HEK293 (cell line): ENCODE data around the gene SYNPR.

Experiments used
- CTCF ChIA-PET: fragments of 350-600 bp; formaldehyde crosslinking; extraction: SDS; loops from one replicate; lab custom pipeline; 2021; ENCODE audit warnings: antibody characterized with exemption; lab: Yijun Ruan, JAX
- POLR2A ChIA-PET: fragments of 300-600 bp; formaldehyde crosslinking; extraction: SDS; loops from one replicate; lab custom pipeline; 2020; ENCODE audit warnings: antibody characterized with exemption, inconsistent platforms; lab: Yijun Ruan, JAX
- H3K27ac ChIP-seq: fragments of 200-500 bp; sonication (Bioruptor generic); 2 replicates; pipeline ENCODE4 v1.5.1; 2014; ENCODE audit warnings: low read depth, low read length, control low read depth, inconsistent platforms; ENCODE audit errors: extremely low read depth
- H3K36me3 ChIP-seq, 2 experiments: fragments of 200-500 bp in 1 of 2; sonication (Bioruptor generic) in 1 of 2; 1 replicate in 1 of 2; 2 replicates in 1 of 2; pipeline ENCODE4 v1.5.1; 2014 to 2017; ENCODE audit warnings: inconsistent platforms in 2 of 2, low read length in 2 of 2; ENCODE audit not compliant: control insufficient read depth in 2 of 2, insufficient read depth in 1 of 2
- H3K4me1 ChIP-seq: fragments of 200-500 bp; sonication (Bioruptor generic); 2 replicates; pipeline ENCODE4 v1.5.1; 2014; ENCODE audit warnings: mild to moderate bottlenecking, low read length, inconsistent platforms; ENCODE audit not compliant: control insufficient read depth, insufficient read depth
- H3K4me3 ChIP-seq: 2 replicates; pipeline ENCODE4 v1.5.1; 2011; ENCODE audit warnings: low read depth, mild to moderate bottlenecking, control low read depth, low read length, moderate library complexity
- H3K9me3 ChIP-seq: fragments of 200-500 bp; sonication (Bioruptor generic); 2 replicates; pipeline ENCODE4 v1.5.1; 2014; ENCODE audit warnings: low read depth, low read length, inconsistent platforms; ENCODE audit not compliant: control insufficient read depth, insufficient read depth
- IKZF3 ChIP-seq: fragments of 450-650 bp; IDR thresholded peaks from 2 replicates; pipeline ENCODE4 v1.5.0; 2018; ENCODE audit warnings: missing biosample characterization, mild to moderate bottlenecking, missing genetic modification characterization, moderate library complexity
- KLF10 ChIP-seq: fragments of 450-650 bp; IDR thresholded peaks from 2 replicates; pipeline ENCODE4 v1.5.1; 2018; ENCODE audit warnings: missing biosample characterization, mild to moderate bottlenecking, missing genetic modification characterization
- KLF8 ChIP-seq: fragments of 450-650 bp; formaldehyde crosslinking; IDR thresholded peaks from 2 replicates; pipeline ENCODE4 v1.5.1; 2016; ENCODE audit warnings: missing biosample characterization, missing genetic modification characterization
- MEIS1 ChIP-seq: sonication (generic); formaldehyde crosslinking; IDR thresholded peaks from 2 replicates; pipeline ENCODE4 v1.8.1; 2022; ENCODE audit warnings: missing genetic modification reagents, mild to moderate bottlenecking, borderline replicate concordance
- OSR2 ChIP-seq: fragments of 450-650 bp; formaldehyde crosslinking; IDR thresholded peaks from 2 replicates; pipeline ENCODE4 v1.5.1; 2016; ENCODE audit warnings: missing biosample characterization, missing genetic modification characterization
- SP7 ChIP-seq: fragments of 450-650 bp; formaldehyde crosslinking; IDR thresholded peaks from 2 replicates; pipeline ENCODE4 v1.5.1; 2016; ENCODE audit warnings: missing biosample characterization, missing genetic modification characterization
- TRIM28 ChIP-seq: IDR thresholded peaks from 2 replicates; pipeline ENCODE4 v1.6.1; 2011; ENCODE audit warnings: low read length, control low read depth, borderline replicate concordance
- ZBTB17 ChIP-seq: fragments of 450-650 bp; formaldehyde crosslinking; IDR thresholded peaks from 2 replicates; pipeline ENCODE4 v1.5.1; 2016; ENCODE audit warnings: missing biosample characterization, missing genetic modification characterization
- ZBTB48 ChIP-seq: fragments of 450-650 bp; formaldehyde crosslinking; IDR thresholded peaks from 2 replicates; pipeline ENCODE4 v1.5.1; 2016; ENCODE audit warnings: missing biosample characterization, missing genetic modification characterization
- ZFHX2 ChIP-seq: fragments of 450-650 bp; formaldehyde crosslinking; conservative IDR thresholded peaks from 2 replicates; pipeline ENCODE4 v1.5.1; 2016; ENCODE audit warnings: missing biosample characterization, missing genetic modification characterization
- ZFP69B ChIP-seq: fragments of 450-650 bp; formaldehyde crosslinking; IDR thresholded peaks from 2 replicates; pipeline ENCODE4 v1.5.1; 2016; ENCODE audit warnings: missing biosample characterization, missing genetic modification characterization
- ZNF155 ChIP-seq: fragments of 450-650 bp; formaldehyde crosslinking; IDR thresholded peaks from 2 replicates; pipeline ENCODE4 v1.5.1; 2016; ENCODE audit warnings: missing biosample characterization, missing genetic modification characterization
- ZNF16 ChIP-seq: fragments of 450-650 bp; formaldehyde crosslinking; IDR thresholded peaks from 2 replicates; pipeline ENCODE4 v1.5.1; 2016; ENCODE audit warnings: low read depth, missing biosample characterization, missing genetic modification characterization
- ZNF18 ChIP-seq: fragments of 450-650 bp; formaldehyde crosslinking; IDR thresholded peaks from 2 replicates; pipeline ENCODE4 v1.5.1; 2016; ENCODE audit warnings: missing biosample characterization, missing genetic modification characterization
- ZNF221 ChIP-seq: fragments of 450-650 bp; formaldehyde crosslinking; IDR thresholded peaks from 2 replicates; pipeline ENCODE4 v1.5.1; 2017; ENCODE audit warnings: missing biosample characterization, missing genetic modification characterization, borderline replicate concordance
- ZNF23 ChIP-seq: fragments of 450-650 bp; formaldehyde crosslinking; IDR thresholded peaks from 2 replicates; pipeline ENCODE4 v1.5.1; 2016; ENCODE audit warnings: missing biosample characterization, missing genetic modification characterization, borderline replicate concordance
- ZNF341 ChIP-seq: fragments of 450-650 bp; formaldehyde crosslinking; IDR thresholded peaks from 2 replicates; pipeline ENCODE4; 2016; ENCODE audit warnings: low read depth, missing biosample characterization, missing genetic modification characterization
- ZNF366 ChIP-seq: fragments of 450-650 bp; formaldehyde crosslinking; conservative IDR thresholded peaks from 2 replicates; pipeline ENCODE4 v1.5.1; 2016; ENCODE audit warnings: missing biosample characterization, missing genetic modification characterization
- ZNF37A ChIP-seq: fragments of 450-650 bp; IDR thresholded peaks from 2 replicates; pipeline ENCODE4 v1.5.1; 2018; ENCODE audit warnings: missing biosample characterization, missing genetic modification characterization
- ZNF488 ChIP-seq: fragments of 450-650 bp; formaldehyde crosslinking; IDR thresholded peaks from 2 replicates; pipeline ENCODE4 v1.5.1; 2016; ENCODE audit warnings: missing biosample characterization, missing genetic modification characterization
- ZNF561 ChIP-seq: fragments of 450-650 bp; IDR thresholded peaks from 2 replicates; pipeline ENCODE4 v1.5.1; 2018; ENCODE audit warnings: missing biosample characterization, missing genetic modification characterization, borderline replicate concordance
- ZNF580 ChIP-seq: fragments of 450-650 bp; formaldehyde crosslinking; IDR thresholded peaks from 2 replicates; pipeline ENCODE4 v1.5.1; 2016; ENCODE audit warnings: missing biosample characterization, missing genetic modification characterization
- ZNF692 ChIP-seq: fragments of 450-650 bp; formaldehyde crosslinking; IDR thresholded peaks from 2 replicates; pipeline ENCODE4 v1.5.1; 2016; ENCODE audit warnings: missing biosample characterization, missing genetic modification characterization
- ZNF701 ChIP-seq: fragments of 450-650 bp; formaldehyde crosslinking; IDR thresholded peaks from 2 replicates; pipeline ENCODE4 v1.5.1; 2016; ENCODE audit warnings: missing biosample characterization, missing genetic modification characterization
- ZNF768 ChIP-seq: fragments of 450-650 bp; formaldehyde crosslinking; IDR thresholded peaks from 2 replicates; pipeline ENCODE4 v1.5.1; 2018; ENCODE audit warnings: missing biosample characterization, mild to moderate bottlenecking, missing genetic modification characterization
- ZNF792 ChIP-seq: fragments of 450-650 bp; formaldehyde crosslinking; IDR thresholded peaks from 2 replicates; pipeline ENCODE4 v1.5.1; 2016; ENCODE audit warnings: missing biosample characterization, missing genetic modification characterization
- ZSCAN16 ChIP-seq: fragments of 450-650 bp; formaldehyde crosslinking; IDR thresholded peaks from 2 replicates; pipeline ENCODE4 v1.5.1; 2016; ENCODE audit warnings: missing biosample characterization, missing genetic modification characterization
- ZSCAN30 ChIP-seq: fragments of 450-650 bp; IDR thresholded peaks from 2 replicates; pipeline ENCODE4 v1.5.1; 2018; ENCODE audit warnings: missing biosample characterization, mild to moderate bottlenecking, missing genetic modification characterization, moderate library complexity
- ZSCAN4 ChIP-seq: fragments of 450-650 bp; formaldehyde crosslinking; IDR thresholded peaks from 2 replicates; pipeline ENCODE4 v1.5.1; 2017; ENCODE audit warnings: missing biosample characterization, missing genetic modification characterization
- ZXDB ChIP-seq: fragments of 450-650 bp; formaldehyde crosslinking; IDR thresholded peaks from 2 replicates; pipeline ENCODE4 v1.5.1; 2016; ENCODE audit warnings: missing biosample characterization, missing genetic modification characterization

SYNPR gene

DNA sequence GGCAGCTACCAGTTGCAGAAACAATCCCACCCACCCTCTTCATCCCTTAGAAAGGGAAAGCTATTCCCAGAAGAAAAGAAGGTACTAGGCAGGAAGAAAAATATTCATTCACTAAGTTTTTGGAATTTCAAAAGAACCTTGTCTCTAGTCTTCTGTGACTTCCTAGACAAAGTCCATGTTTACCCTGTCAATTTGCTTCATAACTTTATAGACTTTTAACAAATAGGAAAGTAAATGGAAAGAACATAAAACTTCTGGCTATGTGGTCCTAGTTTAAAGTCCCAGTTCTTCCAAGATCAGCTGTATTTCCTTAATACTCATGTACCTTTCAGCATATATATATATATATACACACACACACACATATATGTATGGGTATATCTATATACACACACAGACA is 230.7 kb downstream of the SYNPR start:
- H3K9me3 ChIP-seq: no peaks in the 10 kb centered on the region
- no peaks in the 10 kb centered on the region for H3K36me3 ChIP-seq
- POLR2A ChIA-PET: no interaction called here
- no peaks in the 10 kb centered on the region for H3K4me1 ChIP-seq
- no peak overlapping the region for H3K27ac ChIP-seq
- TF ChIP-seq ZBTB17 (tag by site-specific recombination) (no peak), SP7 (tag by site-specific recombination) (no peak), ZSCAN30 (tag by site-specific recombination) (no peak), ZNF701 (no peak), TRIM28 (no peak), ZBTB48 (tag by site-specific recombination) (no peak), ZNF16 (no peak), ZNF23 (tag by site-specific recombination) (no peak), ZNF580 (tag by site-specific recombination) (no peak), ZNF155 (tag by site-specific recombination) (no peak), ZNF366 (tag by site-specific recombination) (no peak), ZNF768 (tag by site-specific recombination) (no peak), MEIS1 (CRISPR knock-in tag) (no peak), ZNF341 (tag by site-specific recombination) (no peak)
- H3K4me3 ChIP-seq: no peak overlapping the region
- CTCF ChIA-PET: interaction anchor here (0.7 to 1.8 kb wide), 2 partner anchors 111 to 157 kb away, joined by 3 to 7 read pairs; no protein-coding TSS in a partner anchor

GRCh38 chr3:63513791-63514190 is 235.7 kb downstream of the SYNPR start:
- no peak for TF ChIP-seq ZFHX2 (tag by site-specific recombination)
- TF ChIP-seq ZNF16: no peak
- no peak for TF ChIP-seq ZNF561 (tag by site-specific recombination)
- TF ChIP-seq ZFP69B (tag by site-specific recombination): no peak
- TF ChIP-seq KLF10 (tag by site-specific recombination): no peak
- no peak for TF ChIP-seq ZSCAN4 (tag by site-specific recombination)
- TF ChIP-seq ZXDB: no peak
- TF ChIP-seq ZNF366 (tag by site-specific recombination): no peak
- no peak for TF ChIP-seq ZNF37A (tag by site-specific recombination)
- TF ChIP-seq ZBTB17 (tag by site-specific recombination): no peak
- TF ChIP-seq, all 188 proteins: peak for 0
- POLR2A ChIA-PET: no interaction called here
- Histone ChIP-seq H3K4me3 (no peak overlapping the region), H3K4me1 (no peaks in the 10 kb centered on the region), H3K9me3 (no peaks in the 10 kb centered on the region), H3K36me3 (no peaks in the 10 kb centered on the region), H3K27ac (no peak overlapping the region)
- CTCF ChIA-PET: no interaction called here

DNA sequence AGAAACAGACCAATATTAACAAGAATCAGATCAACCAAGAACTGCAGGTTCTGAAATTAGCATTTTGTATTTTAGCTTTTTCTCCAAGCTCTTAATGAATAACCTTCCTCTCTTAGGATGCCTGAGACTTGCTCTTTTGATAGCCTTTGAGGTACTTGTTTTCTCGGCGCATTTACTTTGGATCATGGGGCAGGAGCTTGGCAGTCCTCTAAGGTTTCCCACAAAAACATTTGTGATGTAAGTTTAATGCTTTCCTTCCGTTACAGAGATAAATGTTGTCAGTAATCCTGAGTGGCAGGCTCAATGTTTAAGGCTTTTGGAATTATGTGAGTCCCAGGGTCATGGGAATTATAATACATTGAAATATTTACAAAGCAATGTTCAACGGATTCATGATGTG is 236.6 kb downstream of the SYNPR start:
- CTCF ChIA-PET: no interaction called here
- no peaks in the 10 kb centered on the region for H3K9me3 ChIP-seq
- no peaks in the 10 kb centered on the region for H3K4me1 ChIP-seq
- no peak overlapping the region for H3K4me3 ChIP-seq
- H3K27ac ChIP-seq: no peak overlapping the region
- POLR2A ChIA-PET: no interaction called here
- H3K36me3 ChIP-seq: no peaks in the 10 kb centered on the region
- TF ChIP-seq ZNF692: no peak
- no peak for TF ChIP-seq ZNF18 (tag by site-specific recombination)
- TF ChIP-seq KLF8 (tag by site-specific recombination): no peak
- no peak for TF ChIP-seq ZSCAN16 (tag by site-specific recombination)
- TF ChIP-seq OSR2: no peak
- TF ChIP-seq IKZF3 (tag by site-specific recombination): no peak
- TF ChIP-seq ZNF488: no peak
- TF ChIP-seq ZNF23 (tag by site-specific recombination): no peak
- no peak for TF ChIP-seq ZNF221 (tag by site-specific recombination)
- TF ChIP-seq ZNF792 (tag by site-specific recombination): no peak
